GM19395 (cell line): ENCODE results near the gene PROSER2.

ENCODE experiments used
- ATAC-seq: cut with Tn5 transposase; IDR thresholded peaks from one replicate; pipeline ENCODE4 v1.9.1; 2021; ENCODE audit warnings: mild to moderate bottlenecking, moderate library complexity; ENCODE audit not compliant: unreplicated experiment

PROSER2 gene

GRCh38 chr10:11823122-11823988, at the start of gene PROSER2:
PROSER2 (plus strand) TSS chr10:11823356; CDS start chr10:11852078, 28,722 bp downstream.
- ATAC-seq = no peak

GRCh38 chr10:11773761-11774441, 49.3 kb upstream of the PROSER2 start:
- ATAC-seq = no peak

- no peak for ATAC-seq
These were observed 47.7 kb upstream of the PROSER2 start for GRCh38 chr10:11775412-11775811.

- ATAC-seq = no peak
These were observed 47.1 kb upstream of the PROSER2 start for GRCh38 chr10:11776080-11776479.

GRCh38 chr10:11781114-11781513, 42.0 kb upstream of the PROSER2 start:
- ATAC-seq = no peak

GRCh38 chr10:11782793-11783557, 40.2 kb upstream of the PROSER2 start:
- peak; percentile 84 for ATAC-seq

GRCh38 chr10:11783558-11783865, 39.6 kb upstream of the PROSER2 start:
- no peak for ATAC-seq

GRCh38 chr10:11787374-11787773, 35.8 kb upstream of the PROSER2 start:
- ATAC-seq = no peak

- no peak for ATAC-seq
These were observed 35.3 kb upstream of the PROSER2 start for GRCh38 chr10:11787846-11788245.

- no peak for ATAC-seq
These were observed 33.9 kb upstream of the PROSER2 start for GRCh38 chr10:11789306-11789705.

GRCh38 chr10:11789956-11790355, 33.2 kb upstream of the PROSER2 start:
- ATAC-seq = no peak

GRCh38 chr10:11793762-11794479, 29.2 kb upstream of the PROSER2 start:
- ATAC-seq = no peak

GRCh38 chr10:11794566-11794965, 28.6 kb upstream of the PROSER2 start:
- ATAC-seq = no peak

GRCh38 chr10:11795101-11795920, 27.8 kb upstream of the PROSER2 start:
- no peak for ATAC-seq

GRCh38 chr10:11796474-11796873, 26.7 kb upstream of the PROSER2 start:
- no peak for ATAC-seq

GRCh38 chr10:11797281-11797680, 25.9 kb upstream of the PROSER2 start:
- no peak for ATAC-seq

- no peak for ATAC-seq
These were observed 25.1 kb upstream of the PROSER2 start for GRCh38 chr10:11797847-11798633.

GRCh38 chr10:11798845-11799735, 24.1 kb upstream of the PROSER2 start:
- no peak for ATAC-seq
